Activated T-cell treated with anti-CD3 and anti-CD28 coated beads, Interleukin-2, amount 50 U/mL, for 24 hours (primary cell): ENCODE results near the gene SHH.
"Not testable (repeated sequence)": the region's sequence is repeated elsewhere in the genome, so short reads cannot be mapped to it uniquely, and the experiment has no call there.

ENCODE experiments used
- DNase-seq: peaks from one replicate; pipeline ENCODE4 v3.0.0-alpha.2; 2020
- H3K27ac Mint-ChIP-seq: 2 replicates; pipeline ENCODE4 v1.8.0; 2020; ENCODE audit warnings: mild to moderate bottlenecking, mixed read lengths
- H3K27me3 Mint-ChIP-seq: 2 replicates; pipeline ENCODE4 v1.8.0; 2020; ENCODE audit warnings: mixed read lengths
- H3K36me3 Mint-ChIP-seq: 2 replicates; pipeline ENCODE4 v1.8.0; 2020; ENCODE audit warnings: low read depth, mixed read lengths
- H3K4me1 Mint-ChIP-seq: 2 replicates; pipeline ENCODE4 v1.8.0; 2020; ENCODE audit warnings: low read depth, mixed read lengths
- H3K4me3 Mint-ChIP-seq: 2 replicates; pipeline ENCODE4 v1.8.0; 2020; ENCODE audit warnings: mild to moderate bottlenecking, moderate library complexity, mixed read lengths
- H3K9me3 Mint-ChIP-seq: 2 replicates; pipeline ENCODE4 v1.8.0; 2020; ENCODE audit warnings: mixed read lengths

The SHH gene

GRCh38 chr7:155847821-155848435 is 35.7 kb upstream of the SHH start:
- DNase-seq, result no peak
- Mint-ChIP-seq H3K27ac (no peak overlapping the region), H3K36me3 (no peaks in the 10 kb centered on the region), H3K4me1 (no peaks in the 10 kb centered on the region), H3K9me3 (no peaks in the 10 kb centered on the region), H3K4me3 (no peak overlapping the region), H3K27me3 (peaks cover 18% of the 10 kb centered on the region)

DNA sequence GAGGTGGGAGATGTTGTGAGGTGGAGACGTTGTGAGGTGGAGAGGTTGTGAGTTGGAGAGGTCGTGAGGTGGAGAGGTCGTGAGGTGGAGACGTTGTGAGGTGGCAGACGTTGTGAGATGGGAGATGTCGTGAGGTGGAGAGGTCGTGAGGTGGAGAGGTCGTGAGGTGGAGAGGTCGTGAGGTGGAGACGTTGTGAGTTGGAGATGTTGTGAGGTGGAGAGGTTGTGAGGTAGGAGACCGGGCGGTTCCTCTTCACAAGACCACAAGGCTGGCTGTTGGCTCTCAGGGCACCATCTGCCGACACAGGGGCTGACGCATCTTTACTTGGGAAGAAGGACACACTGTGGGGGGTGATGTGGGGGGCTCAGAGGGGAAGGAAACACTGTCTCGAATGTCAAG is 34.7 kb upstream of the SHH start:
- no peak for DNase-seq
- Mint-ChIP-seq H3K9me3 (no peaks in the 10 kb centered on the region), H3K27me3 (peaks cover 14% of the 10 kb centered on the region), H3K4me3 (no peak overlapping the region), H3K27ac (no peak overlapping the region), H3K36me3 (no peaks in the 10 kb centered on the region), H3K4me1 (no peaks in the 10 kb centered on the region)

DNA sequence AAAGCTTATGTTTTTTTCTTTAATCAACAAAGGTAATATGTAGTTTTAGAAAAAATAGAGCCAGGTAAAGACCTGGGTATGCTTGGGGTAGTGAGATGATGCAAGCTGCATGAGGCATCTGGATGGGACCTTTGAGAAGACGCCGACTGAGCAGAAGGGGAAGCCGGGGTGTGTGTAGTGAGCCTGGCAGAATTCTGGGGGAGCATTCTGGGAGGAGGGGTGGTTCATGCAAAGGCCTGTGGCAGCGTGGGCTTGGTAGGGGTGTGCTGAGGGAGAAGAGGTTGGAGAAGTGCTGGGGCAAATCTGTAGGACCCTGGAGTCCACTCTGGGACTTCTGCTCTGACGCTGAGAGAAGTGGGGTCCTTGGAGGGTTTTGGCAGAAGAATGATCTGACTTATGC is 33.9 kb upstream of the SHH start:
- DNase-seq, result no peak
- H3K27me3 Mint-ChIP-seq, result peaks cover 14% of the 10 kb centered on the region
- H3K36me3 Mint-ChIP-seq, result no peaks in the 10 kb centered on the region
- no peaks in the 10 kb centered on the region for H3K9me3 Mint-ChIP-seq
- H3K27ac Mint-ChIP-seq, result no peak overlapping the region
- H3K4me1 Mint-ChIP-seq, result no peaks in the 10 kb centered on the region
- no peak overlapping the region for H3K4me3 Mint-ChIP-seq

GRCh38 chr7:155845226-155845625 is 33.0 kb upstream of the SHH start:
- no peaks in the 10 kb centered on the region for H3K9me3 Mint-ChIP-seq
- peaks cover 14% of the 10 kb centered on the region for H3K27me3 Mint-ChIP-seq
- no peaks in the 10 kb centered on the region for H3K36me3 Mint-ChIP-seq
- H3K4me3 Mint-ChIP-seq, result no peak overlapping the region
- H3K27ac Mint-ChIP-seq, result no peak overlapping the region
- no peak for DNase-seq
- H3K4me1 Mint-ChIP-seq, result no peaks in the 10 kb centered on the region

DNA sequence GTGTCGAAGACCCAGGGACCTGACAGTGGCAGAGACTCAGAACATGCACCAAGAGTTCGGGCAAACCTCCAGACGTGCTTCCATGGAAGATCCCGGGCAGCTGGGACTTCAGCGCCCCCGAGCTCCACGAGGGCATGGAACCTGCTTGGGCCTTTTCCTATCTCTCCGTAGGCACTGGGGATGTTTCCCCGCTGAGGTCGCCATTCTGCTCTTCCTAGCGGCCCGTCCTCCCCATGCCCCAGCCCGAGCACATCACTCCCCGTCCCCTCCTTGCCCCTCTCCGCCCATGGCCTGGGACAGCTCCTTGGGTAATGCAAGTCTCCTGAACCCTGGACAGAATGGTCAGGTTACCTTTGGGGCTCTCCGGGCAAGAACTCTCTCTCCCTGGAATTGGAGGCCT is 32.3 kb upstream of the SHH start:
- no peak overlapping the region for H3K27ac Mint-ChIP-seq
- no peaks in the 10 kb centered on the region for H3K9me3 Mint-ChIP-seq
- H3K27me3 Mint-ChIP-seq, result peaks cover 13% of the 10 kb centered on the region
- H3K36me3 Mint-ChIP-seq, result no peaks in the 10 kb centered on the region
- H3K4me3 Mint-ChIP-seq, result no peak overlapping the region
- no peaks in the 10 kb centered on the region for H3K4me1 Mint-ChIP-seq
- no peak for DNase-seq

DNA sequence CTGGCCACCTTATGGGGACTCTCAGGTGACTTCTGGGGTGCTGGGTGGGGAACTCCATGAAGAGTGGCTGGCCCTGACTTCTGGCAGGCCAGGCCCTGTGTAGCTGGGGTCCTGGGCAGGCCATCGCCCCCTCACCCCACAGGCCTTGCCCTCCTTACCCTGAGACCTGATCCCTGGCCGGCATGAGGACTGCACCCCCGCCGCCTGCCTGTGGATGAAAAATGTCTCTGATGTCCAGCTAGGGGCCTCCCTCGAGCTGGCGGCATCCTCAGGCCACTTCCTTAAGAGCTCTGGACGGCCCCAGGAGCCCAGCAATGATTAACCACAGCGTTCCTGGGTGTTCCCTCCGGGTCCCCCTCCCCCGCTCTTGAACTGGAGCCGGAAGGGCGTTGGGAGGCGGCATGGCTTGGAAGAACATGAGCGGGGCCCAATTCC is 31.8 kb upstream of the SHH start:
- H3K27me3 Mint-ChIP-seq, result peaks cover 8% of the 10 kb centered on the region
- no peaks in the 10 kb centered on the region for H3K36me3 Mint-ChIP-seq
- no peaks in the 10 kb centered on the region for H3K4me1 Mint-ChIP-seq
- H3K27ac Mint-ChIP-seq, result no peak overlapping the region
- H3K4me3 Mint-ChIP-seq, result no peak overlapping the region
- DNase-seq, result no peak
- no peaks in the 10 kb centered on the region for H3K9me3 Mint-ChIP-seq

GRCh38 chr7:155843426-155844018 is 31.3 kb upstream of the SHH start:
- H3K4me1 Mint-ChIP-seq, result no peaks in the 10 kb centered on the region
- peaks cover 3% of the 10 kb centered on the region for H3K27me3 Mint-ChIP-seq
- DNase-seq, result no peak
- no peaks in the 10 kb centered on the region for H3K9me3 Mint-ChIP-seq
- H3K36me3 Mint-ChIP-seq, result no peaks in the 10 kb centered on the region
- no peak overlapping the region for H3K27ac Mint-ChIP-seq
- no peak overlapping the region for H3K4me3 Mint-ChIP-seq

DNA sequence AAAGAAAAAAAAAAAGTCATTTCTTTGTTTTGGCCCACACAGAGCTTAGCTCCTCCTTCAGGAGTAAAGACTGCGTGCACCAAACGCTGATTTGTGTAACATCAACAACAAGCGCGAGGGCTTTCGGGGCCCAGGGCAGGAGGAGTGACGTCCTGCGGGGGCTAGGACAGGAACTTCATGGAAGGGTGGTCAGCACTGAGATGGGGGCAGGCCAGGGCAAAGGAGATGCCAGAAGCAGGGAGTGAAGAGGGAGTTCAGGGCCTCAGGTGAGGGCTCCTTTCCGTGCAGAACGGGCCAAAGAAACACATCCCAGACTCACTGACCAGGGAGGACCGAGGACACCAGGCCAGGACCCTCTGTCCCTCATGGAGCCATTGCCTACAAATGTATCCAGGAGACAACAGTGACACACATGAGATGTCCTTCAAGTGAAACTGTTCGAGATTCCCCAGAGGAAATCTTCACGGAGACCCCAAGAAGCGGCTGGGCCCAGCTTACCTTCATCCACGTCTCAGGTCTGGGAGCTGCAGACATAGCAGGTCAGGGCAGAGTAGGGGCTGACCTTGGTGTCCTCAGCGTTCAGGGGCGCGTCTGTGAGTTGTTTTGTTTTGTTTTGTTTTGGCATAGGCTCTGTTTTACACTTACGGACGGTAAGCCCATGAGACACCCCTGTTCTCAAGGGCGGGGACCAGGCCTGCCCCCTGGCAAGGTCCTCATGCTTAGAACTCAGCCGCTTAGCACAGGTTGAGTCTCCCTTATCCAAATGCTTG is 30.4 kb upstream of the SHH start:
- no peaks in the 10 kb centered on the region for H3K9me3 Mint-ChIP-seq
- H3K4me1 Mint-ChIP-seq, result no peaks in the 10 kb centered on the region
- H3K4me3 Mint-ChIP-seq, result no peak overlapping the region
- H3K27ac Mint-ChIP-seq, result no peak overlapping the region
- DNase-seq, result no peak
- H3K27me3 Mint-ChIP-seq, result peaks cover 5% of the 10 kb centered on the region
- no peaks in the 10 kb centered on the region for H3K36me3 Mint-ChIP-seq

DNA sequence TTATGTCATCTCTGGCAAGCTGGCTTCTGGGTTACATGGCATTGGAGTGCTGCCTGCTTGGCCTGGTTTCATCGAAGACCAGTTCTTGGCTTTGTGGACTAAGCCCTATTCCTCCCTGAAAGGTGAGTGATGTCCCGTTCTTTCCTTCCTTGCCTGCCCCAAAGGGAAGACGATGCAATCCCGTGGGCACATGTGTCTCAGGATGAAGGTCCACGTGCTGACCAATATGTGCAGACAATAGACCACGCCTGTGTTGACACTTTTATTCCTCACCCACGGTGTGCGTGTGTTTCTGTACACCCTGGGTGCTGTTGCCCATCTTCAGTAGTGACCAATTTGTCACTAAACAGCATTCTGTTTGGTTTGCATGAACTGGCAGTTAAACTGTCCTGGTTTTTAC is 28.6 kb upstream of the SHH start:
- no peak overlapping the region for H3K27ac Mint-ChIP-seq
- H3K36me3 Mint-ChIP-seq, result no peaks in the 10 kb centered on the region
- H3K9me3 Mint-ChIP-seq, result no peaks in the 10 kb centered on the region
- H3K4me1 Mint-ChIP-seq, result no peaks in the 10 kb centered on the region
- no peak for DNase-seq
- H3K4me3 Mint-ChIP-seq, result no peak overlapping the region
- H3K27me3 Mint-ChIP-seq, result peaks cover 5% of the 10 kb centered on the region

DNA sequence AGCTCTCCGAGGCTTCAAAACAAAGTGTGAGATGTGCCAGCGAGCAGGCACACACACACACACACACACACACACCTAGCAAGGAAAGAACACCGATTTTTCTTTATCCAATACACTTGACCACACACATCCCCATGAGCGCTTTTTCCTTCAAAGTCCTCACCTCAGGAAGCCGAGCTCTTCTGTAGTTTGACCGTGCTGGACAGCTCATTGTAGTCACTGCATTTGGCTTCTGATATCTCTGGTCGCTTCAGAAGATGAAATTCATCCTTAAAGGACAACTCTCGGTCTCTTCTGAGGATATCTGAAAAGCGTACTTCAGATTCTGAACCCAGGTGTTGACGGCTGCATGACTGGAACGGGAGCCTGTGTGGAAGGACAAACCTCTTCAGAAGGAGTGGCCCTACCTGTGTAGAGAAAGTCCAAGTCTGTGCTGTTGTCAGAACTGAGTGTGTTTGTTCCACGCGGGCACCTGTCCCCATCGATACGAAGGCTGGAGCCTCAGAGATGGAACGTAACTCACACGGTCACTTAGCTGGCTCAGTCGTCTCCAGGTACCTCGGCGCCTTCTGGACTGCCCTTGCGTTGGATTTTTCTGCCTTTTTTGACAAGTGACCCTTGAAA is 28.1 kb upstream of the SHH start:
- Mint-ChIP-seq H3K9me3 (no peaks in the 10 kb centered on the region), H3K4me3 (no peak overlapping the region), H3K4me1 (no peaks in the 10 kb centered on the region), H3K27me3 (peaks cover 5% of the 10 kb centered on the region), H3K27ac (no peak overlapping the region), H3K36me3 (no peaks in the 10 kb centered on the region)
- no peak for DNase-seq

DNA sequence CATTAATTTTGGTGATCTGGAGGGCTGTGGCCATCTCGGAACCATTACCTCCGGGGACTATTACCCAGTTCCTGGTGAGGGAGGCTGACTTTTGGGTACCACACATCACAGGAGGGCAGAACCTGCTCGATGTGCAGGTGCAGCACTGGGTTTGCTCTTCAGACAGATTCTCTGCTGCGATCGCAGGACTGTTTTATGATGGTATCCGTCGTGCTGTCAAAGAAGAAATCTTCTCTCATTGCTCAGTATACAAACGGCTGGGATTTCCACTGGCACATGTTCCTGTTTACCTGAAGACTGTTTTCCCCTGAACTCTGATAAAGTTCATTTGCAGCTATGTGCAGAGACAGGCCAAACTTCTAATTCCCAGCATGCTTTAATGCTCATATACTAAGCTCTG is 27.2 kb upstream of the SHH start:
- no peak for DNase-seq
- H3K4me1 Mint-ChIP-seq, result no peaks in the 10 kb centered on the region
- H3K27ac Mint-ChIP-seq, result no peak overlapping the region
- peaks cover 5% of the 10 kb centered on the region for H3K27me3 Mint-ChIP-seq
- H3K4me3 Mint-ChIP-seq, result no peak overlapping the region
- H3K9me3 Mint-ChIP-seq, result no peaks in the 10 kb centered on the region
- no peaks in the 10 kb centered on the region for H3K36me3 Mint-ChIP-seq

DNA sequence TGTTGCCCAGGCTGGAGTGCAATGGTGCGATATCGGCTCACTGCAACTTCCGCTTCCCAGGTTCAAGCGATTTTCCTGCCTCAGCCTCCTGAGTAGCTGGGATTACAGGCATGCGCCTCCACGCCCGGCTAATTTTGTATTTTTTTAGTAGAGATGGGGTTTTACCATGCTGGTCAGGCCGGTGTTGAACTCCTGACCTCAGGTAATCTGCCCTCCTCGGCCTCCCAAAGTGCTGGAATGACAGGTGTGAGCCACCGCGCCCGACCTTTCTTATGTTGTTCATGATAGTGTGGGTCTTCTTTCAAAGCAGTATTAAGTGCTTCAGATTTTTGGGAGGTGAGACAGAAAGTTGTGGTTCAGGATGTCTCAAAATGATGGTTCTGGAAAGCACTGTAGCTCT is 26.0 kb upstream of the SHH start:
- H3K36me3 Mint-ChIP-seq, H3K4me1 Mint-ChIP-seq, H3K9me3 Mint-ChIP-seq, H3K27me3 Mint-ChIP-seq, DNase-seq, H3K4me3 Mint-ChIP-seq, H3K27ac Mint-ChIP-seq: not testable (repeated sequence)

DNA sequence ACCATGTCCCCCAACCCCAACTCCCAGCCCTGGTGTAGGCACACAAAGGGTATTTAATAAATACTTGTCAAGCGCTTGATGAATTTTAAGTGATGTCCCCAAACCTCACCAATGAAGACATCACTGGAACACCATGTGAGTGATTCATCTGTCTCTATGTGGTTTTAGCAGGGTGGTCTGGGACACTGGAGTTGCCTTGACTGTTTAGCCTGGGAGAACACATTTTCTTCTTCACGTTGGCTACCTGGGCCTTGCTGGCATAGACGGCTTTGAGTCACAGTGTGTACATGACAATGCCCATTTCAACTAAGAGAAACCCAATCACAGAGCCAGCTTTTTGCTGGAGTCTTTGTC is 24.8 kb upstream of the SHH start:
- DNase-seq, result no peak
- H3K4me3 Mint-ChIP-seq, result no peak overlapping the region
- H3K27ac Mint-ChIP-seq, result no peak overlapping the region
- peaks cover 2% of the 10 kb centered on the region for H3K27me3 Mint-ChIP-seq
- H3K36me3 Mint-ChIP-seq, result no peaks in the 10 kb centered on the region
- H3K9me3 Mint-ChIP-seq, result no peaks in the 10 kb centered on the region
- H3K4me1 Mint-ChIP-seq, result no peaks in the 10 kb centered on the region

DNA sequence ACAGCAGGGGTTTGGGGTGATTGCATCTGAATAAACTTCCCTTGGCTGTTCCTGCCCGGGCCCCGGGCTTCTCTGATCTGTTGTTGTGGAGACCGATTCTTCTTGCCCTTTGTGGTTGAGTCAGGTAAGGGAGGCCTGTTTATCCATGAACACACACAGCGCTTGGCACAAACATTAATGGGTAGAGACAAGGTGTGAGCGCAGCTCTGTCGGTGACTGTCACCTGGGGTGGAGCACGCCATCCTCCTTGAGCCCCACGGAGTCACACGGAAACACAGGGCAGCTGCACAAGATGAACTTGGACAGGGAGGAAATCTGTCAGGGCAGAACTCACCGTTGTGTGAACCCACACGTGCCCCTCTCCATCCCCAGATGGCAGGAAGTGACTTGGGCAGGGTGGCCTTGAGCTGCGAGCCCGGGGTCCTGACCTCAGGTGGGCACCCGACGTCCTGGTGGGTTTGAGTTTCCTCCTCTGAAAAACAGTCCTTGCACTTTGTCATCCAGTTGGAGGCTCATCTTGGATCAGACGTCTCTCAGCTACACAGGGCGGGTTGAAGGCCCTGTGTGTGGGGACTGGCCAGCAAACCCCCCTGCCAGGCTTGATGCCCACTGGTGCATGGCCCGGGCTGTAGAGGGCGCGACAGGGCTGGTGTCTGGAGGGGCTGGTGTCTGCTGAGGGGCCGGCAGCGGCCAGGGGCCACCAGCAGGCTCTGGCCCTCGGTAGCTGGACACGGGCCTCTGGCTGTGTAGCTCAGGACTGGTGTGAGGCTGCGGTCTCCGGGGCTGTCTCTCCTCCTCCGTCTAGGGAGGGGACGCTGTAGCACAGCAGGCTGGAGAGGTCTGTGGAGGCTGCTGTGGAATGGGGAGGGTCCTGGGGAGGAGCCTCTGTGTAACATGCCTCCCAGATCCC is 24.2 kb upstream of the SHH start:
- Mint-ChIP-seq H3K9me3 (no peaks in the 10 kb centered on the region), H3K4me1 (no peaks in the 10 kb centered on the region), H3K27ac (no peak overlapping the region), H3K36me3 (no peaks in the 10 kb centered on the region), H3K4me3 (no peak overlapping the region), H3K27me3 (peaks cover 2% of the 10 kb centered on the region)
- no peak for DNase-seq
